Body of pancreas (tissue), 4 donors: ENCODE measurements around the gene PACSIN2. TPM values are rescaled to one million over a fixed set of nuclear protein-coding genes. Genes with fewer than 3 reads are reported as not detected.

Experiments
- ATAC-seq: fragments of 150-250 bp; one replicate; pipeline ENCODE4 v1.9.1; 2016
- DNase-seq, 4 donors: peaks; one replicate each; pipeline ENCODE4 v3.0.0-alpha.2; 2019
- H3K27ac ChIP-seq, 4 donors: fragments of 200-600 bp; sonication (generic); 1 replicate in 3 of 4; 2 replicates in 1 of 4; pipeline versions ENCODE4 v1.5.1 to v1.6.1; 2016 to 2019; ENCODE audit warnings: mild to moderate bottlenecking in 1 of 4, mixed read lengths in 1 of 4, moderate library complexity in 1 of 4
- H3K27me3 ChIP-seq, 2 donors: fragments of 200-600 bp; sonication (generic); one replicate each; pipeline ENCODE4 v1.6.0; 2016; ENCODE audit warnings: mild to moderate bottlenecking in 1 of 2
- H3K36me3 ChIP-seq, 2 donors: fragments of 200-600 bp; sonication (generic); replicated peaks in 1 of 2; 2 replicates each; pipeline ENCODE4 v1.5.1; 2016; ENCODE audit warnings: low read depth in 2 of 2; ENCODE audit not compliant: insufficient read depth in 1 of 2
- H3K4me1 ChIP-seq: fragments of 200-600 bp; sonication (generic); one replicate; pipeline ENCODE4 v1.6.0; 2016
- H3K4me3 ChIP-seq, 2 donors: fragments of 200-600 bp; sonication (generic); 1 replicate in 1 of 2; 2 replicates in 1 of 2; pipeline ENCODE4 v1.5.1; 2016 to 2019
- H3K9me3 ChIP-seq, 3 donors: fragments of 200-600 bp; sonication (generic); 1 replicate in 2 of 3; 2 replicates in 1 of 3; pipeline ENCODE4 v1.5.1; 2016
- CTCF ChIP-seq, 7 experiments: fragments of 450-650 bp in 4 of 7; fragments of 200-600 bp in 3 of 7; sonication (generic) in 3 of 7; IDR thresholded peaks; one replicate each; pipeline ENCODE4 v1.5.1; 2016 to 2019; ENCODE audit warnings: antibody characterized with exemption in 7 of 7
- POLR2A ChIP-seq, 3 donors: fragments of 450-650 bp; IDR thresholded peaks; one replicate each; pipeline ENCODE4 v1.6.1; 2016; ENCODE audit warnings: antibody characterized with exemption in 3 of 3, mild to moderate bottlenecking in 2 of 3
- WGBS, 2 donors: methylation state at CpG; one replicate each; pipeline ENCODE4 v1.1.5; 2017; 5-methylcytosine and 5-hydroxymethylcytosine counted together
- intact Hi-C: fragments of 100-400 bp; cut with DNase I; formaldehyde crosslinking; loops from one replicate; pipeline ENCODE4 v1.15.1; 2023
- total RNA-seq, 2 donors: library from RNA; depleted of rRNA; stranded (reverse); fragments of >200 nt; gene quantifications; one replicate each; pipeline ENCODE4 v1.1.0, GENCODE V29; 2016

Gene PACSIN2
- total RNA-seq, 2 donors from 2014 or later, result 117 to 118 TPM

- Histone ChIP-seq H3K36me3 (no peaks in the 10 kb centered on the region), H3K4me1 (peaks cover 62% of the 10 kb centered on the region), H3K4me3 (no peak overlapping the region), H3K27ac (peak overlapping the region; percentile 80 to 91 (median 86)), H3K27me3 (no peaks in the 10 kb centered on the region), H3K9me3 (no peaks in the 10 kb centered on the region)
- ATAC-seq, result peak; percentile 3
- TF ChIP-seq POLR2A (IDR thresholded peaks at IDR 0.05), result no peak
- no peak for TF ChIP-seq CTCF (IDR thresholded peaks at IDR 0.05)
- WGBS, 2 donors, result 23 to 29% methylated on average over 13 of the region's 13 CpGs
- intact Hi-C loops, result no loop called here
- peak in 3 of 4 donors; percentile 58 to 64 (median 62) for DNase-seq
These were observed 109.7 kb downstream of the PACSIN2 start for GRCh38 chr22:42905217-42905616.

GRCh38 chr22:42904050-42904449 is 110.9 kb downstream of the PACSIN2 start:
- Histone ChIP-seq H3K4me1 (peaks cover 60% of the 10 kb centered on the region), H3K9me3 (no peaks in the 10 kb centered on the region), H3K27me3 (no peaks in the 10 kb centered on the region), H3K36me3 (no peaks in the 10 kb centered on the region), H3K27ac (peak overlapping the region; percentile 60 to 87 (median 83)), H3K4me3 (no peak overlapping the region)
- intact Hi-C loops, result no loop called here
- TF ChIP-seq POLR2A (IDR thresholded peaks at IDR 0.05) (no peak), CTCF (IDR thresholded peaks at IDR 0.05) (no peak)
- 84 to 87% methylated on average over 11 to 12 of the region's 12 CpGs for WGBS, 2 donors
- DNase-seq (no peak), ATAC-seq (no peak)

GRCh38 chr22:42902875-42903510 is 112.0 kb downstream of the PACSIN2 start:
- intact Hi-C loops, result no loop called here
- ATAC-seq (no peak), DNase-seq (no peak)
- H3K9me3 ChIP-seq, result no peaks in the 10 kb centered on the region
- H3K36me3 ChIP-seq, result no peaks in the 10 kb centered on the region
- H3K27ac ChIP-seq, result peak overlapping the region in 3 of 4 donors; percentile 12 to 86 (median 80)
- H3K4me1 ChIP-seq, result peaks cover 63% of the 10 kb centered on the region
- H3K27me3 ChIP-seq, result no peaks in the 10 kb centered on the region
- no peak overlapping the region for H3K4me3 ChIP-seq
- TF ChIP-seq CTCF (IDR thresholded peaks at IDR 0.05) (no peak), POLR2A (IDR thresholded peaks at IDR 0.05) (no peak)
- 78 to 79% methylated on average over 14 to 15 of the region's 15 CpGs for whole genome bisulfite sequencing, 2 donors

GRCh38 chr22:42901790-42902508 is 113.0 kb downstream of the PACSIN2 start:
- intact Hi-C loops, result no loop called here
- Histone ChIP-seq H3K27ac (peak overlapping the region in 3 of 4 donors; percentile 1 to 39 (median 3)), H3K9me3 (no peaks in the 10 kb centered on the region), H3K4me1 (peaks cover 60% of the 10 kb centered on the region), H3K27me3 (no peaks in the 10 kb centered on the region), H3K4me3 (no peak overlapping the region), H3K36me3 (no peaks in the 10 kb centered on the region)
- 74 to 78% methylated on average over 13 to 14 of the region's 14 CpGs for WGBS, 2 donors
- no peak for TF ChIP-seq POLR2A (IDR thresholded peaks at IDR 0.05)
- TF ChIP-seq CTCF (IDR thresholded peaks at IDR 0.05), result peak in 3 of 7 experiments; percentile 11 to 13 (median 13)
- no peak for ATAC-seq
- peak in 1 of 4 donors; percentile 25 for DNase-seq
